Activated T-cell treated with anti-CD3 and anti-CD28 coated beads for 24 hours (primary cell): ENCODE data around the gene RDH5.

Experiments
- DNase-seq: peaks from one replicate; pipeline ENCODE4 v3.0.0-alpha.2; 2020; ENCODE audit warnings: low read depth

Gene RDH5

GRCh38 chr12:55720071-55720564 is at the start of gene RDH5:
Gene RDH5, plus strand, starts transcription at chr12:55720393. Its CDS starts 792 bp downstream, at chr12:55721185.
- DNase-seq, result no peak

- DNase-seq, result no peak
Observed at GRCh38 chr12:55671746-55672145, 48.4 kb upstream of the RDH5 start.

GRCh38 chr12:55673638-55674037 is 46.6 kb upstream of the RDH5 start:
- no peak for DNase-seq

GRCh38 chr12:55675666-55676065 is 44.5 kb upstream of the RDH5 start:
- no peak for DNase-seq

GRCh38 chr12:55676707-55677106 is 43.5 kb upstream of the RDH5 start:
- DNase-seq, result no peak

- no peak for DNase-seq
Observed at GRCh38 chr12:55679691-55680090, 40.5 kb upstream of the RDH5 start.

GRCh38 chr12:55681142-55682077 is 38.8 kb upstream of the RDH5 start:
- DNase-seq, result no peak

GRCh38 chr12:55682087-55682796 is 38.0 kb upstream of the RDH5 start:
- no peak for DNase-seq

GRCh38 chr12:55683676-55684075 is 36.5 kb upstream of the RDH5 start:
- DNase-seq, result no peak

GRCh38 chr12:55684761-55685370 is 35.3 kb upstream of the RDH5 start:
- DNase-seq, result no peak

GRCh38 chr12:55685671-55686070 is 34.5 kb upstream of the RDH5 start:
- DNase-seq, result no peak

- DNase-seq, result no peak
Observed at GRCh38 chr12:55686366-55687010, 33.7 kb upstream of the RDH5 start.

GRCh38 chr12:55687746-55688145 is 32.4 kb upstream of the RDH5 start:
- DNase-seq, result no peak

GRCh38 chr12:55688716-55689655 is 31.2 kb upstream of the RDH5 start:
- DNase-seq, result no peak

GRCh38 chr12:55692631-55693322 is 27.4 kb upstream of the RDH5 start:
- DNase-seq, result no peak

GRCh38 chr12:55693323-55694187 is 26.6 kb upstream of the RDH5 start:
- no peak for DNase-seq

- DNase-seq, result no peak
Observed at GRCh38 chr12:55694188-55694515, 26.0 kb upstream of the RDH5 start.

- no peak for DNase-seq
Observed at GRCh38 chr12:55694651-55695050, 25.5 kb upstream of the RDH5 start.

- no peak for DNase-seq
Observed at GRCh38 chr12:55695349-55695748, 24.8 kb upstream of the RDH5 start.
